PC-9 (cell line): ENCODE data around the gene KIF15.

ENCODE experiments used
- EZH2 ChIP-seq: fragments of 200-600 bp; sonication (generic); IDR thresholded peaks from 2 replicates; pipeline ENCODE4 v1.8.0; 2017; ENCODE audit warnings: antibody characterized with exemption, low read depth
- TF ChIP-seq, protein P1 (sequence below): fragments of 200-600 bp; sonication (generic); conservative IDR thresholded peaks from 2 replicates; pipeline ENCODE4 v1.6.1; 2017; ENCODE audit warnings: mixed run types, antibody characterized with exemption, mild to moderate bottlenecking, moderate library complexity

DNA sequence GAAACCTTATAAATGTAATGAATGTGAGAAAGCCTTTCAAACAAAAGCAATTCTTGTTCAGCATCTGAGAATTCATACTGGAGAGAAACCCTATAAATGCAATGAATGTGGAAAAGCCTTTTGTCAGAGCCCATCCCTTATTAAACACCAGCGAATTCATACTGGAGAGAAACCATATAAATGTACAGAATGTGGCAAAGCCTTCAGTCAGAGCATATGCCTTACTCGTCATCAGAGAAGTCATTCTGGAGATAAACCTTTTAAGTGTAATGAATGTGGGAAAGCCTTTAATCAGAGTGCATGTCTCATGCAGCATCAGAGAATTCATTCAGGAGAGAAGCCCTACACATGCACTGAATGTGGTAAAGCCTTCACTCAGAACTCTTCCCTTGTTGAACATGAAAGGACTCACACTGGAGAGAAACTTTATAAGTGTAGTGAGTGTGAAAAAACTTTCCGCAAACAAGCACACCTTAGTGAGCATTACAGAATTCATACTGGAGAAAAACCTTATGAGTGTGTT is 26.9 kb upstream of the KIF15 start:
- TF ChIP-seq, protein P1, sequence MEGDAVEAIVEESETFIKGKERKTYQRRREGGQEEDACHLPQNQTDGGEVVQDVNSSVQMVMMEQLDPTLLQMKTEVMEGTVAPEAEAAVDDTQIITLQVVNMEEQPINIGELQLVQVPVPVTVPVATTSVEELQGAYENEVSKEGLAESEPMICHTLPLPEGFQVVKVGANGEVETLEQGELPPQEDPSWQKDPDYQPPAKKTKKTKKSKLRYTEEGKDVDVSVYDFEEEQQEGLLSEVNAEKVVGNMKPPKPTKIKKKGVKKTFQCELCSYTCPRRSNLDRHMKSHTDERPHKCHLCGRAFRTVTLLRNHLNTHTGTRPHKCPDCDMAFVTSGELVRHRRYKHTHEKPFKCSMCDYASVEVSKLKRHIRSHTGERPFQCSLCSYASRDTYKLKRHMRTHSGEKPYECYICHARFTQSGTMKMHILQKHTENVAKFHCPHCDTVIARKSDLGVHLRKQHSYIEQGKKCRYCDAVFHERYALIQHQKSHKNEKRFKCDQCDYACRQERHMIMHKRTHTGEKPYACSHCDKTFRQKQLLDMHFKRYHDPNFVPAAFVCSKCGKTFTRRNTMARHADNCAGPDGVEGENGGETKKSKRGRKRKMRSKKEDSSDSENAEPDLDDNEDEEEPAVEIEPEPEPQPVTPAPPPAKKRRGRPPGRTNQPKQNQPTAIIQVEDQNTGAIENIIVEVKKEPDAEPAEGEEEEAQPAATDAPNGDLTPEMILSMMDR = no peak
- TF ChIP-seq EZH2 = no peak
